ENCODE measurements around the gene ARHGEF28.

- TF ChIP-seq CTCF (IDR thresholded peaks at IDR 0.05 in 2 of 3, conservative IDR thresholded peaks at IDR 0.05 in 1 of 3; ENCODE audit: borderline replicate concordance in 1 of 3, insufficient read depth in 1 of 3, low read depth in 2 of 3, low read length in 2 of 3) (no peak), EZH2 (IDR thresholded peaks at IDR 0.05) (no peak), ZBTB33 (IDR thresholded peaks at IDR 0.05; ENCODE audit: extremely low read depth, insufficient replicate concordance, low read length) (no peak), EZH2phosphoT487 (IDR thresholded peaks at IDR 0.05; ENCODE audit: borderline replicate concordance) (no peak), ATF3 (IDR thresholded peaks at IDR 0.05) (no peak)
Observed at GRCh38 chr5:73890569-73890968, 264.6 kb downstream of the ARHGEF28 start.
